ENCODE results near the gene TIAL1. TPM values are rescaled to one million over a fixed set of nuclear protein-coding genes. Genes with fewer than 3 reads are reported as not detected.

TIAL1 gene
- total RNA-seq, 1 experiment from 2014 or later = 46.6 TPM

DNA sequence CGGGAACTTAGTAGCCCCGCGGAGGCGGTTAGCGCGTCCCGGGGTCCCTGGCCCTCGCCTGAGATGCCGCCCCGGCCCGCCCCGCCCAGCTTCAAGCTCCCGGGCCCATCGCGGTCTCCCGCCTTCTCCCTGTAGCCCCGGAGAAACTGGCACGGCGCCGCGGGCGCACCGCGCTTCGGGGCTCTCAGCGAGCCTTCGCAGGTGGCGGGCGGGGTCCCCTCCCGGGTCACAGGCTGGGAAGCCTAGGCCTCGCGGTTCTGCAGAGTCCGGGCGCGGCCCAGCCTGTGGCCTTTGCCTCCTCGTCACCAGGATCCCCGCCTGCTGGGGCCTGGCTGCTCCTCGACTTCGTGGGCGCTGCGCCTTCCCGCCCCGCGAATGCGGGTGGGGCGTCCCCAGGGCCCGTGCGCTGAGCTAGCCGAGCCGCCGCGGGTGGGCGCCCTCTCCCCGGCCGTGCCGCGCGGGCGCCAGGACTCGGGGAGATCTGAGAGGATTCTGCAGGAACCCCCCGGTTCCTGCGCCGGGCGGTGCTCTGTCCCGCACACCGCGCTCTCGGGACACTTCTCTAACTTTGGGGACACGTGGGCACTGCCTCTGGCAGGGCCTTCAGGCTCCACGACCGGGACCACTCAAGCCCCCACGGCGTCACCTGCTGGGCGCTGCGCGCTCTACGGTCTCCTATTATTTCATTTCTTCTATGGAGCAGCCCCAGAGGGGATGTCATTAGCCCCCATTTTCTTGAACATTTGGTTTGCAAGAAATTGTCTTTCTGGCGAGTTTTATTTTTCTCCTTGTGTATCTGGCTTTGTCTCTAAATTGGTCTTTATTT is 53.6 kb downstream of the TIAL1 start:
- Histone ChIP-seq H3F3A (ENCODE audit: low read length, unreplicated experiment) (no peaks in the 10 kb centered on the region), H3K4me3 (ENCODE audit: low read length) (peak overlapping the region; percentile 79), H2AFZ (ENCODE audit: low read length) (peak overlapping the region; percentile 56), H3K4me2 (ENCODE audit: low read length) (peak overlapping the region; percentile 81), H4K20me1 (ENCODE audit: low read length) (no peaks in the 10 kb centered on the region), H3K27ac (ENCODE audit: low read length) (0 out of 2 replicates have a peak overlapping the region, but pooled peaks have one; percentile 3), H3K79me2 (ENCODE audit: low read length) (peaks cover 42% of the 10 kb centered on the region), H3K9me2 (replicated peaks; ENCODE audit: low read length) (no peaks in the 10 kb centered on the region), H3K27me3 (ENCODE audit: low read length) (no peaks in the 10 kb centered on the region), H3K4me1 (ENCODE audit: insufficient read depth, low read length) (peaks cover 27% of the 10 kb centered on the region), H3K36me3 (ENCODE audit: low read depth, low read length) (no peaks in the 10 kb centered on the region), H3K9ac (ENCODE audit: low read length) (peak overlapping the region; percentile 67), H3K9me3 (ENCODE audit: low read length) (no peaks in the 10 kb centered on the region)
- TF ChIP-seq, protein P1, sequence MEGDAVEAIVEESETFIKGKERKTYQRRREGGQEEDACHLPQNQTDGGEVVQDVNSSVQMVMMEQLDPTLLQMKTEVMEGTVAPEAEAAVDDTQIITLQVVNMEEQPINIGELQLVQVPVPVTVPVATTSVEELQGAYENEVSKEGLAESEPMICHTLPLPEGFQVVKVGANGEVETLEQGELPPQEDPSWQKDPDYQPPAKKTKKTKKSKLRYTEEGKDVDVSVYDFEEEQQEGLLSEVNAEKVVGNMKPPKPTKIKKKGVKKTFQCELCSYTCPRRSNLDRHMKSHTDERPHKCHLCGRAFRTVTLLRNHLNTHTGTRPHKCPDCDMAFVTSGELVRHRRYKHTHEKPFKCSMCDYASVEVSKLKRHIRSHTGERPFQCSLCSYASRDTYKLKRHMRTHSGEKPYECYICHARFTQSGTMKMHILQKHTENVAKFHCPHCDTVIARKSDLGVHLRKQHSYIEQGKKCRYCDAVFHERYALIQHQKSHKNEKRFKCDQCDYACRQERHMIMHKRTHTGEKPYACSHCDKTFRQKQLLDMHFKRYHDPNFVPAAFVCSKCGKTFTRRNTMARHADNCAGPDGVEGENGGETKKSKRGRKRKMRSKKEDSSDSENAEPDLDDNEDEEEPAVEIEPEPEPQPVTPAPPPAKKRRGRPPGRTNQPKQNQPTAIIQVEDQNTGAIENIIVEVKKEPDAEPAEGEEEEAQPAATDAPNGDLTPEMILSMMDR (conservative IDR thresholded peaks at IDR 0.05; ENCODE audit: low read depth, low read length) = peak; percentile 72
- TF ChIP-seq EZH2phosphoT487 (IDR thresholded peaks at IDR 0.05; ENCODE audit: borderline replicate concordance, low read length) = no peak
- DNase-seq (peak; percentile 56), ATAC-seq (peak; percentile 42)
- ChIA-PET POLR2A (ENCODE audit: unreplicated experiment) (no interaction called here), CTCF (interaction anchor here (0.6 to 0.7 kb wide), 2 partner anchors 534 to 1172 kb away, joined by 3 to 6 read pairs; no protein-coding TSS in a partner anchor)
- intact Hi-C loops (cut with micrococcal nuclease) = loop anchor here (2.0 to 5.0 kb wide), 4 partner anchors 91 to 344 kb away; partner anchors contain the start of gene BAG3
- BruUV-seq (replicated peaks) = no TSS peak

DNA sequence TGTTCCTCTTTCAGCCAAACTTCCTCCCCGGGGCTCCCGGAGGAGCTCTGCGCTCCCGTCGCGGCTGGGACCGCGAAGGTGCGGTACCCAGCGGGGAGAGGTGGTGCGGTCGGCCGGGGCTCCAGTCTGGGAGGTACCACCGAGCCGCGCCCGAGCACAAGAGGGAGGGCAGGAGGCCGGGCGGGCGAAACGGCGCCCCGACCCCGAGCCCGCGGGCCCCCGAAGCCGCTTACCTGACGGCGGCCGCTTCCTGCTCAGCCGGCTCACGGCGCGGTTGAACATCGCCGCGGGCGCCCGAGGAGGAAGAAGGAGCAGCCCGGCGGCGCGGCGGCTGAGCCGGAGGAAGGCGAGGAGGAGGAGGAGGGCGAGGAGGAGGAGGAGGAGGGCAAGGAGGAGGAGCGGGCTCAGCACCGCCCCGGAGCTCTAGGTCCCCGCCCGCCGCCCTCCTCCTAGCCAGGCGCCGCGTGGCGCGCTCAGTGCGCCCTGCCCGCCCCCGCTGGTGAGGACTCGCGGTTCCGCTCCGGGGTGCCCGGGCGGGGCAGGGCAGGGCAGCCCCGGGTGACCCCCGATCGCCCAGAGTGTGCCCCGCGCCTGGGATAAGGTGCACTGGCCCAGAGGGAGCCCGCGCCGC is 54.3 kb downstream of the TIAL1 start, which contains the start of gene RGS10:
RGS10 (minus strand) TSS at position 363 of the 631 bp plus-strand sequence; CDS start at position 282, 81 bp downstream.
- intact Hi-C loops (cut with micrococcal nuclease) = loop anchor here (2.0 to 5.0 kb wide), 4 partner anchors 90 to 344 kb away; partner anchors contain the start of gene BAG3
- ATAC-seq (peak; percentile 78), DNase-seq (peak; percentile 67)
- no peaks in the 10 kb centered on the region for H4K20me1 ChIP-seq (ENCODE audit: low read length)
- no peaks in the 10 kb centered on the region for H3F3A ChIP-seq (ENCODE audit: low read length, unreplicated experiment)
- H2AFZ ChIP-seq (ENCODE audit: low read length) = peak within 1 kb of the TSS; percentile 84
- H3K4me3 ChIP-seq (ENCODE audit: low read length) = peak within 1 kb of the TSS; percentile 79
- H3K9me2 ChIP-seq (replicated peaks; ENCODE audit: low read length) = no peaks in the 10 kb centered on the region
- TF ChIP-seq EZH2phosphoT487 (IDR thresholded peaks at IDR 0.05; ENCODE audit: borderline replicate concordance, low read length) (no peak), EZH2 (IDR thresholded peaks at IDR 0.05; ENCODE audit: low read length, unreplicated experiment) (no peak)
- TF ChIP-seq, protein P1 (conservative IDR thresholded peaks at IDR 0.05; ENCODE audit: low read depth, low read length) = no peak
- H3K4me1 ChIP-seq (ENCODE audit: insufficient read depth, low read length) = peaks cover 28% of the 10 kb centered on the region
- peaks cover 49% of the 10 kb centered on the region for H3K79me2 ChIP-seq (ENCODE audit: low read length)
- no peaks in the 10 kb centered on the region for H3K36me3 ChIP-seq (ENCODE audit: low read depth, low read length)
- H3K9ac ChIP-seq (ENCODE audit: low read length) = peak within 1 kb of the TSS; percentile 67
- H3K4me2 ChIP-seq (ENCODE audit: low read length) = peak within 1 kb of the TSS; percentile 81
- H3K27me3 ChIP-seq (ENCODE audit: low read length) = no peaks in the 10 kb centered on the region
- CTCF ChIA-PET = interaction anchor here (0.6 to 1.0 kb wide), 4 partner anchors 26 to 1173 kb away, joined by 3 to 6 read pairs (median 3); no protein-coding TSS in a partner anchor
- no TSS peak for BruUV-seq (replicated peaks)
- no peaks in the 10 kb centered on the region for H3K9me3 ChIP-seq (ENCODE audit: low read length)
- 0 out of 2 replicates have a peak within 1 kb of the TSS, but pooled peaks have one; percentile 3 for H3K27ac ChIP-seq (ENCODE audit: low read length)
- POLR2A ChIA-PET (ENCODE audit: unreplicated experiment) = interaction anchor here (0.6 to 0.7 kb wide), 3 partner anchors 25 to 712 kb away, joined by 4 to 6 read pairs (median 4); no protein-coding TSS in a partner anchor
